ENCODE measurements around the gene GNAS.
"Not testable (repeated sequence)": the region's sequence is repeated elsewhere in the genome, so short reads cannot be mapped to it uniquely, and the experiment has no call there.

The GNAS gene

DNA sequence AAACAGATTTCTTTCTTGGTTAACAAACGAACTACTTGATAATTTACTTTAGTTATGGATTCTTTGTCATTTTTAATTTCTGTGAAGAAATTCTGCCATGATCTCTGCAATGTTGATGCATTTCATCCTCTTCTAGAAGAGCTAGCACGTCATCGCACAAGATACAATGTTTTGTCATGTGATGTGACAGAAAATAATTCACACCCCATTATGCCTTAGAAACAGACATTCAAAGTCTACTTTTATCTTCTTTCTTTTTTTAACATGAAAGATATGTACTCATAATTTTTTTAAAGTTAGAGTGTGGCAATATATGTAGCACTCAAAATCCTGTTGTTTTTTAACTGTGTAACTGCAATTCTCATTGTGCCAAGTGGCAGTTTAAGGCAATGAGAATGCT is 89.0 kb downstream of the GNAS start:
- no peak for DNase-seq

DNA sequence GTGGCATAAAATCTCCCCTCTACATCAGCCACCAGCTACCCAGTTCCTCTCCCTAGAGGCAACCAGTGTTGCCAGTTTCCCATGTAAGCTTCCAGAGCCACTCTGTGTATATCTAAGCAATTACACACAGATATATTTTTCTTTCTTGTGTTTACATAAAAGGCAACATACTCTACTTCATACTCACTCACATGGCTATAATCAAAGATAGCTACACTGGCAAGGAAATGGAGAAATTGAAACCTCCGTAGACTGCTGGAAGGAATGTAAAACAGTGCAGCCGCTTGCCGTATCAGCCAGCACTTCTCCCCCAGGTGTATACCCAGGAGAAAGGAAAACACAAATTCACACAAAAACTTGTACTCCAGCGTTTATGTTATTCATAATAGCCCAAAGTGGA is 90.0 kb downstream of the GNAS start:
- DNase-seq: no peak

DNA sequence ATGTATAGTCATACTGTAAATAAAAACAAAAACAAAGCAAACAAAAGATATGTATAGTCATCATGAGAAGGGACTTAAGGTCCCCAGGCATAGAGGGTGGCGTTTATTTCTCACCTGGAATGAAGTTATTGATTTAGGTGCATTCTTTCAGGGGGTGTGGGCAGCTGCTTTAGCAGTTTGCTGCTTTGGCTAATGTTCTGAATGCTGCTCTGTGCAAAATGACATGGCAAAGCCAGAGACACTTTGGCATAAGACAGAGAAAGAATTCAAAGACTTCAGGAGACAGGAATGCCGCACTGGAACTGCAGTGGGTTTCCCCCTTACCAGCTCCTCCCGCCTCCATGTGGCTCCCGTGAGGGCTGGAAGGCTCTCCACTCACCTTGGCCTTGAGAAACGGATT is 92.1 kb downstream of the GNAS start:
- no peak for DNase-seq

DNA sequence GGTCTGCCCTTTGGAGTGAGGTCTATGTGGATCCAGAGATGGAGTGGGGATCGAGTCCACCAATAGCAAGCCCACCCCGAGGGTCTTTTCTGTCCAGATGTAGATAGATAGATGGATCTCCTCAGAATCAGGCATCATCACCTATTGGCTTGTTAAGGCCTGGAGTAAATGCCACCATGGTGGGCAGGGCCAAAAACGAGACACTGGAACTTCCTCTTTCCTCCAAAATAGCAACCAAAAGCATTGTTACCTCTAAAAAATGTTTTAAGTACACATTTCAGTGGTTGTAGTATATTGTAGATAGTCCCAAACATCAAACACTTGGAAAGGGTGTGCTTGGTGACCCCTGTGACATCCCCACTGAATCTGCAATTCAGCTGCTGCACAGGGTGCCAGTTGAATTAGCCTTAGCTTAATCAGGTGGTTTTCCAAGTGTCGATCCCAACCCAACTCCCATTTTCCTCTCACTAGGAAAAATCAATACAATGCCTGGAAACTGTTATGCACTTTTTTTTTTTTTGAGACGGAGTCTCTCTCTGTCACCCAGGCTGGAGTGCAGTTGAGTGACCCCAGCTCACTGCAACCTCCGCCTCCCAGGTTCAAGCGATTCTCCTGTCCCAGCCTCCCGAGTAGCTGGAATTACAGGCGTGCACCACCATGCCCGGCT is 93.6 kb downstream of the GNAS start:
- DNase-seq: no peak

DNA sequence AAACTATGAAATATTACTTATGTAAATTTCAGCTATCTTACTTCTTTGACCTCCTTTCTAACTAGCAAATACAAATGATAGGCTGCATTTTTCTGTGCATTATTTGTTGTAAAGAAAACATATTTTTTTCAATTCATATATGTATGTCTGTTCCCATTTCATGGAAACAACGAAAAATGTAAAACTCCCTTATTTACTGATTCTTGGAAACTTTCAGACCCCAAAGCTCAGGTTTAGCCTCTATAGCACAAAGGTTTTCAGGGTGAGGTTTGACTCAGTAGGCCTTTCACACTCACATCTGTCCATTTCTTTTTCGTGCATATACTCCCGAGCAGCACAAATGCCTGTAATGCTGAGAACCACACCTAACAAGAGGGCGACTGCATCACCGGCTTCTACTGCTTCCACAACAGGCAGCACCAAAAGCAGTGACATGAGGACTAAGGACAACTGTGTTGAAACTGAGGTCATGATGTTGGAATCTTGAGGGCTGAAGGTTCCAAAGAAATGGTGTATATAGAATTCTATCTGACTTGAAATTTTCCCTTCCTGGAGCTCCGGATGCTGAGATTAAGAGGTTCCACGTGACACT is 95.4 kb downstream of the GNAS start:
- not testable (repeated sequence) for DNase-seq

DNA sequence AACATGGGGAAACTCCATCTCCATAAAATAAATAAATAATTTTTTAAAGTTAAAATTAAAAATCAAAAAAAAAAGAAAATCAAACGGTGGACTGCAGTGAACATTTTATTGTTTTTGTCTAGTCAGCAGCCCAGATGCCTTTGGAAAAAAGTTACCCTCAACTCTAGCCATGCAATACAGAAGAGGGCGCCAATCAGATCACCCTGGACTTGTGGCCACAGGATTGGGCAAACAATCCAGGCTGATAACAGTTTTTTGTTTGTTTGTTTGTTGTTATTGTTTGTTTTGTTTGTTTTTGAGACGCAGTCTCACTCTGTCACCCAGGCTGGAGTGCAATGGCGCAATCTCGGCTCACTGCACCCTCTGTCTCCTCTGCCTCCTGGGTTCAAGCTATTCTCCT is 98.1 kb downstream of the GNAS start:
- no peak for DNase-seq

DNA sequence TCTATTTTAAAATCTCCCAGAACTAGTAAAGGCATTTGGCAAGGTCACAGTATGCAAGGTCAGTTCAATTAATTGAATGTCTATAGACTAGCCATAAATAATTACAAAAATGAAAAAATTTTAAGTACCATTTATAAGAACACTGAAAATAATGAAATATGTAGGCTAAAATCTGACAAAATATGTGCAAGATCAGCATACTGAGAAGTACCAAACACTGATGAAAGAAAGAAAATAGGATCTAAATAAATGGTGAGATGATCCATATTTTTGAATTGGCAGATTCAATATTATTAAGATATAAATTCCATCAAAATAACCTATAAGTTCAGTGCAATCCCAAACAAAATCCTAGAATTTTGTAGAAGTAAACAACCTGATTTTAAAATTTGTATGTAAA is 100.5 kb downstream of the GNAS start:
- no peak for DNase-seq

DNA sequence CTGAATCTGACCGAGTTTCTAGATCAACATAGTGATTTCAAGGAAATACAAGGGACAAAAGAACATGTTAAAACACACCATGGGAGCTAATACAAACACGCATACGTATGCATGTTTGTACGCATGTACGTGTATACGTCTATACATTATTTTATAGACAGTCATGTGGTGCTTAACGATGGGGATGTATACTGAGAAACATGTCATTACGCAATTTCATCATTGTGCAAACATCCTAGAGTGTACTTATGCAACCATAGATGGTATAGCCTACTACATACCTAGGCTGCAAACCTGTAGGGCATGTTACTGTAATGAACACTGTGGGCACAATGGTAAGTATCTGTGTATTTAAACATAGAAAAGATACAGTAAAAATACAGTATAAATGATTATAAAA is 103.6 kb downstream of the GNAS start:
- DNase-seq: no peak

DNA sequence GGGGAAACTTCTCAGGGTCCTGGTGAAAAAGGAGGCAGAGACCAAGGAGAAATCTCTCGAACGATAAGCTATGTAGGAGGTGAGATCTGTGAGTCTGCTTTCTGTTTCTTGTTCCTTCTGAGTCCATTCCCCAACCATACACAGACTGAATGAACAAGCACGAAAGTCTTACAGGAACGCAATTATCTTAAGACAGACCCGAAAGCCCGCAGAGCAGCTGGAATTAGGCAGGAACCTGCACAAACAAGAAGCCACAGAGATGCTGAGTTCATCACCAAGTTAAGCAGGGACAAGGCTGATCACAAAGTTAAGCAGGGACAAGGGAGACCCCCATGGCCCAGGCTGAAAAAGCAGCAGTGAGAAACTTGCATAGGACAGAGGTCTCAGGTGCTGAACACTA is 107.1 kb downstream of the GNAS start:
- no peak for DNase-seq

All from NCI-H524 (cell line).